ENCODE data around the gene ZCCHC2.

Gene ZCCHC2

GRCh38 chr18:62487161-62487560, 35.7 kb upstream of the ZCCHC2 start:
- Histone ChIP-seq H3K4me2 (ENCODE audit: low read depth, low read length, poor library complexity, severe bottlenecking) (no peak overlapping the region), H3K9me3 (ENCODE audit: insufficient read depth, low read length) (no peaks in the 10 kb centered on the region), H4K20me1 (ENCODE audit: low read depth, low read length) (no peaks in the 10 kb centered on the region), H3K27ac (ENCODE audit: low read depth, low read length) (no peak overlapping the region), H3K27me3 (ENCODE audit: low read length) (no peaks in the 10 kb centered on the region), H3F3A (ENCODE audit: insufficient read depth) (no peaks in the 10 kb centered on the region), H3K9me2 (replicated peaks; ENCODE audit: insufficient read depth, low read length) (no peaks in the 10 kb centered on the region), H3K79me2 (ENCODE audit: insufficient read depth, low read length) (no peaks in the 10 kb centered on the region), H3K4me3 (ENCODE audit: insufficient read depth, low read length, poor library complexity, severe bottlenecking) (no peak overlapping the region), H3K36me3 (ENCODE audit: low read length) (no peaks in the 10 kb centered on the region), H2AFZ (ENCODE audit: low read depth, low read length, severe bottlenecking) (no peak overlapping the region), H3K9ac (ENCODE audit: low read length) (no peak overlapping the region)
- no peak for TF ChIP-seq CTCF (IDR thresholded peaks at IDR 0.05; ENCODE audit: insufficient read depth, low read length, poor library complexity, severe bottlenecking)
- no peak for TF ChIP-seq EZH2phosphoT487 (conservative IDR thresholded peaks at IDR 0.05; ENCODE audit: low read length)

- TF ChIP-seq CTCF (IDR thresholded peaks at IDR 0.05; ENCODE audit: insufficient read depth, low read length, poor library complexity, severe bottlenecking) (no peak), EZH2phosphoT487 (conservative IDR thresholded peaks at IDR 0.05; ENCODE audit: low read length) (no peak)
- no peak overlapping the region for H3K4me2 ChIP-seq (ENCODE audit: low read depth, low read length, poor library complexity, severe bottlenecking)
- H3K9me3 ChIP-seq (ENCODE audit: insufficient read depth, low read length) = no peaks in the 10 kb centered on the region
- no peak overlapping the region for H3K9ac ChIP-seq (ENCODE audit: low read length)
- H3K36me3 ChIP-seq (ENCODE audit: low read length) = no peaks in the 10 kb centered on the region
- H2AFZ ChIP-seq (ENCODE audit: low read depth, low read length, severe bottlenecking) = no peak overlapping the region
- H3K27ac ChIP-seq (ENCODE audit: low read depth, low read length) = no peak overlapping the region
- no peaks in the 10 kb centered on the region for H4K20me1 ChIP-seq (ENCODE audit: low read depth, low read length)
- H3K9me2 ChIP-seq (replicated peaks; ENCODE audit: insufficient read depth, low read length) = no peaks in the 10 kb centered on the region
- no peaks in the 10 kb centered on the region for H3K79me2 ChIP-seq (ENCODE audit: insufficient read depth, low read length)
- H3K27me3 ChIP-seq (ENCODE audit: low read length) = no peaks in the 10 kb centered on the region
- no peaks in the 10 kb centered on the region for H3F3A ChIP-seq (ENCODE audit: insufficient read depth)
- no peak overlapping the region for H3K4me3 ChIP-seq (ENCODE audit: insufficient read depth, low read length, poor library complexity, severe bottlenecking)
Measured at GRCh38 chr18:62490967-62491695, 31.7 kb upstream of the ZCCHC2 start.

- Histone ChIP-seq H3K9me2 (replicated peaks; ENCODE audit: insufficient read depth, low read length) (no peaks in the 10 kb centered on the region), H4K20me1 (ENCODE audit: low read depth, low read length) (no peaks in the 10 kb centered on the region), H3K9ac (ENCODE audit: low read length) (no peak overlapping the region), H3K27me3 (ENCODE audit: low read length) (no peaks in the 10 kb centered on the region), H3K4me2 (ENCODE audit: low read depth, low read length, poor library complexity, severe bottlenecking) (no peak overlapping the region), H3K4me3 (ENCODE audit: insufficient read depth, low read length, poor library complexity, severe bottlenecking) (no peak overlapping the region), H3F3A (ENCODE audit: insufficient read depth) (no peaks in the 10 kb centered on the region), H3K36me3 (ENCODE audit: low read length) (no peaks in the 10 kb centered on the region), H3K79me2 (ENCODE audit: insufficient read depth, low read length) (no peaks in the 10 kb centered on the region), H2AFZ (ENCODE audit: low read depth, low read length, severe bottlenecking) (no peak overlapping the region), H3K9me3 (ENCODE audit: insufficient read depth, low read length) (no peaks in the 10 kb centered on the region), H3K27ac (ENCODE audit: low read depth, low read length) (no peak overlapping the region)
- TF ChIP-seq CTCF (IDR thresholded peaks at IDR 0.05; ENCODE audit: insufficient read depth, low read length, poor library complexity, severe bottlenecking) (no peak), EZH2phosphoT487 (conservative IDR thresholded peaks at IDR 0.05; ENCODE audit: low read length) (no peak)
Measured at GRCh38 chr18:62493033-62493862, 29.6 kb upstream of the ZCCHC2 start.

Data from SU-DHL-6 (cell line).